ENCODE measurements around the gene FAM107B.

The FAM107B gene

DNA sequence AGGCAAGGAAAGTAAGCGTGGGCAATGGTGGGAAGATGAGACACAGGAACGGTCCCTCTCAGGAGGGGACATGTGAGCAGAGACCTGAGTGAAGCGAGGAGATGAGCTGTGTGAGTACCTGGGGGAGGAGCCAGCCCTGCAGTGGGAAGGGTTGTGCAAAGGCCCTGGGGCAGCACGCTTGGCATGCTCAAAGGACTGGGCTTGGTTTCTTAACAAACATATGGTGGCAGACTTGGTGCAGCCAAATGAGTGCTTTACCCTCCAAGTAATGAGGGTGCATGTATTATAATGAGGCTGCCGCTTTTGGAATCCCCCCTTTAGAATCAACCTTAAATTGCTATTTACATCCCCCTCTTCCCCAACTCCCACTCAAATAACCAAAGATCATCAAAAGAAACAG is 291.3 kb downstream of the FAM107B start:
- no peaks in the 10 kb centered on the region for H3K9me3 ChIP-seq (ENCODE audit: control insufficient read depth, insufficient read depth, low read depth, low read length)
- H3K36me3 ChIP-seq (ENCODE audit: control insufficient read depth in 2 of 2, insufficient read depth in 1 of 2, low read length in 2 of 2), result no peaks in the 10 kb centered on the region
- ChIA-PET CTCF (no interaction called here), POLR2A (no interaction called here)
- no peak overlapping the region for H3K4me3 ChIP-seq (ENCODE audit: low read depth, low read length)
- H3K27ac ChIP-seq (ENCODE audit: extremely low read depth, low read depth, low read length), result no peak overlapping the region
- no peak for TF ChIP-seq ZNF248 (tag by site-specific recombination; IDR thresholded peaks at IDR 0.05)
- TF ChIP-seq ZNF623 (tag by site-specific recombination; IDR thresholded peaks at IDR 0.05), result peak; percentile 73
- H3K4me1 ChIP-seq (ENCODE audit: control insufficient read depth, insufficient read depth, low read length), result no peaks in the 10 kb centered on the region

DNA sequence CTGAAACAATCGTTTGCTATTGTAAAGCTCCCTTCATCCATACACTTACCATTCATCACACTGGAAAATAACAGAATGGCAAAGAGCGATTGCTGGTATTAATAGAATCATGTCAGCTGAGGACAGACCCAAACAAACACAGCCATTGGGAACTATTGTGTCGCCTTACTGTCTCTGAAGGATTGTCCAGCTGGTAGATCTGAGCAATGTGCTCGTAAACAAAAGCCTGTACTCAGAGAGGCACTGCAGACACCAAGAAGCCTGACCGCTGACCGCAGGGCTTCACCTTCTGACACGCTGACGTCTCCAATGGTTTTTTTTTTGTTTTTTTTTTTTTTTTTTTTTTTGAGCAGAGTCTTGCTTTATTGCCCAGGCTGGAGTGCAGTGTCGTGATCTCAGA is 292.9 kb downstream of the FAM107B start:
- no peaks in the 10 kb centered on the region for H3K9me3 ChIP-seq (ENCODE audit: control insufficient read depth, insufficient read depth, low read depth, low read length)
- no peaks in the 10 kb centered on the region for H3K36me3 ChIP-seq (ENCODE audit: control insufficient read depth in 2 of 2, insufficient read depth in 1 of 2, low read length in 2 of 2)
- no peak overlapping the region for H3K4me3 ChIP-seq (ENCODE audit: low read depth, low read length)
- H3K27ac ChIP-seq (ENCODE audit: extremely low read depth, low read depth, low read length), result no peak overlapping the region
- POLR2A ChIA-PET, result no interaction called here
- TF ChIP-seq, protein P1, sequence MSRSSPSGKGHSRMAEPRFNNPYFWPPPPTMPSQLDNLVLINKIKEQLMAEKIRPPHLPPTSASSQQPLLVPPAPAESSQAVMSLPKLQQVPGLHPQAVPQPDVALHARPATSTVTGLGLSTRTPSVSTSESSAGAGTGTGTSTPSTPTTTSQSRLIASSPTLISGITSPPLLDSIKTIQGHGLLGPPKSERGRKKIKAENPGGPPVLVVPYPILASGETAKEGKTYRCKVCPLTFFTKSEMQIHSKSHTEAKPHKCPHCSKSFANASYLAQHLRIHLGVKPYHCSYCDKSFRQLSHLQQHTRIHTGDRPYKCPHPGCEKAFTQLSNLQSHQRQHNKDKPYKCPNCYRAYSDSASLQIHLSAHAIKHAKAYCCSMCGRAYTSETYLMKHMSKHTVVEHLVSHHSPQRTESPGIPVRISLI (tag by site-specific recombination; IDR thresholded peaks at IDR 0.05), result 0 out of 2 replicates have a peak, but pooled peaks have one; percentile 67
- TF ChIP-seq ZNF670 (tag by site-specific recombination; IDR thresholded peaks at IDR 0.05; ENCODE audit: low read depth), result no peak
- CTCF ChIA-PET, result interaction anchor here (0.7 to 7.2 kb wide), 4 partner anchors 17 to 319 kb away, joined by 3 to 115 read pairs (median 4); no protein-coding TSS in a partner anchor
- no peaks in the 10 kb centered on the region for H3K4me1 ChIP-seq (ENCODE audit: control insufficient read depth, insufficient read depth, low read length)

GRCh38 chr10:14481014-14481413 is 293.7 kb downstream of the FAM107B start:
- no peak for TF ChIP-seq FEZF1 (tag by site-specific recombination; IDR thresholded peaks at IDR 0.05)
- no peak for TF ChIP-seq ZNF214 (tag by site-specific recombination; IDR thresholded peaks at IDR 0.05; ENCODE audit: borderline replicate concordance)
- TF ChIP-seq ZNF169 (tag by site-specific recombination; IDR thresholded peaks at IDR 0.05), result no peak
- TF ChIP-seq ZNF114 (tag by site-specific recombination; IDR thresholded peaks at IDR 0.05), result no peak
- no peak for TF ChIP-seq ZNF155 (tag by site-specific recombination; IDR thresholded peaks at IDR 0.05)
- TF ChIP-seq, protein P1 (tag by site-specific recombination; IDR thresholded peaks at IDR 0.05), result no peak
- no peak for TF ChIP-seq ZNF24 (tag by site-specific recombination; IDR thresholded peaks at IDR 0.05)
- TF ChIP-seq BCL11A (tag by site-specific recombination; IDR thresholded peaks at IDR 0.05; ENCODE audit: low read depth), result no peak
- TF ChIP-seq, protein P2, sequence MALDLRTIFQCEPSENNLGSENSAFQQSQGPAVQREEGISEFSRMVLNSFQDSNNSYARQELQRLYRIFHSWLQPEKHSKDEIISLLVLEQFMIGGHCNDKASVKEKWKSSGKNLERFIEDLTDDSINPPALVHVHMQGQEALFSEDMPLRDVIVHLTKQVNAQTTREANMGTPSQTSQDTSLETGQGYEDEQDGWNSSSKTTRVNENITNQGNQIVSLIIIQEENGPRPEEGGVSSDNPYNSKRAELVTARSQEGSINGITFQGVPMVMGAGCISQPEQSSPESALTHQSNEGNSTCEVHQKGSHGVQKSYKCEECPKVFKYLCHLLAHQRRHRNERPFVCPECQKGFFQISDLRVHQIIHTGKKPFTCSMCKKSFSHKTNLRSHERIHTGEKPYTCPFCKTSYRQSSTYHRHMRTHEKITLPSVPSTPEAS (tag by site-specific recombination; IDR thresholded peaks at IDR 0.05), result no peak
- TF ChIP-seq ZBTB7A (tag by site-specific recombination; IDR thresholded peaks at IDR 0.05; ENCODE audit: low read depth), result no peak
- TF ChIP-seq, protein P3, sequence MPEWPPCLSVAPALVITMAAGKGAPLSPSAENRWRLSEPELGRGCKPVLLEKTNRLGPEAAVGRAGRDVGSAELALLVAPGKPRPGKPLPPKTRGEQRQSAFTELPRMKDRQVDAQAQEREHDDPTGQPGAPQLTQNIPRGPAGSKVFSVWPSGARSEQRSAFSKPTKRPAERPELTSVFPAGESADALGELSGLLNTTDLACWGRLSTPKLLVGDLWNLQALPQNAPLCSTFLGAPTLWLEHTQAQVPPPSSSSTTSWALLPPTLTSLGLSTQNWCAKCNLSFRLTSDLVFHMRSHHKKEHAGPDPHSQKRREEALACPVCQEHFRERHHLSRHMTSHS (tag by site-specific recombination; IDR thresholded peaks at IDR 0.05), result no peak
- no peak for TF ChIP-seq SP2 (tag by site-specific recombination; IDR thresholded peaks at IDR 0.05)
- ChIA-PET POLR2A (no interaction called here), CTCF (interaction anchor here (0.6 to 7.2 kb wide), 6 partner anchors 18 to 321 kb away, joined by 3 to 115 read pairs (median 3); no protein-coding TSS in a partner anchor)
- Histone ChIP-seq H3K27ac (ENCODE audit: extremely low read depth, low read depth, low read length) (no peak overlapping the region), H3K9me3 (ENCODE audit: control insufficient read depth, insufficient read depth, low read depth, low read length) (no peaks in the 10 kb centered on the region), H3K4me1 (ENCODE audit: control insufficient read depth, insufficient read depth, low read length) (no peaks in the 10 kb centered on the region), H3K4me3 (ENCODE audit: low read depth, low read length) (no peak overlapping the region), H3K36me3 (ENCODE audit: control insufficient read depth in 2 of 2, insufficient read depth in 1 of 2, low read length in 2 of 2) (no peaks in the 10 kb centered on the region)

Data from HEK293 (cell line).